Stimulated activated CD8-positive, alpha-beta memory T cell treated with anti-CD3 and anti-CD28 coated beads, Interleukin-7, amount 100 ng/mL, for 1 hour (primary cell): ENCODE measurements around the gene CACYBP.

Source experiments
- DNase-seq, 2 donors: peaks; one replicate each; pipeline ENCODE4 v3.0.0-alpha.2; 2020; ENCODE audit warnings: low read depth in 2 of 2

Gene CACYBP

GRCh38 chr1:174999936-175000696, at the start of gene CACYBP:
TSS of gene CACYBP (plus strand) at chr1:174999947. CDS start at chr1:175000181, 234 bp downstream.
- peak in 1 of 2 donors; percentile 23 for DNase-seq

- DNase-seq: no peak
These were observed 46.3 kb upstream of the CACYBP start for GRCh38 chr1:174953285-174954072.

- no peak for DNase-seq
These were observed 45.7 kb upstream of the CACYBP start for GRCh38 chr1:174954073-174954460.

GRCh38 chr1:174954671-174955669, 44.8 kb upstream of the CACYBP start:
- no peak for DNase-seq

- no peak for DNase-seq
These were observed 43.7 kb upstream of the CACYBP start for GRCh38 chr1:174956086-174956485.

- DNase-seq: no peak
These were observed 42.8 kb upstream of the CACYBP start for GRCh38 chr1:174956976-174957375.

GRCh38 chr1:174957829-174958228, 41.9 kb upstream of the CACYBP start:
- no peak for DNase-seq

GRCh38 chr1:174958396-174958795, 41.4 kb upstream of the CACYBP start:
- no peak for DNase-seq

GRCh38 chr1:174960362-174960761, 39.4 kb upstream of the CACYBP start:
- DNase-seq: no peak

GRCh38 chr1:174963529-174964125, 36.1 kb upstream of the CACYBP start:
- DNase-seq: no peak

- DNase-seq: no peak
These were observed 35.3 kb upstream of the CACYBP start for GRCh38 chr1:174964261-174964971.

GRCh38 chr1:174964972-174965361, 34.8 kb upstream of the CACYBP start:
- no peak for DNase-seq

GRCh38 chr1:174965362-174966007, 34.3 kb upstream of the CACYBP start:
- DNase-seq: no peak

GRCh38 chr1:174966008-174966572, 33.7 kb upstream of the CACYBP start:
- DNase-seq: no peak

- DNase-seq: no peak
These were observed 31.7 kb upstream of the CACYBP start for GRCh38 chr1:174967845-174968705.

- DNase-seq: no peak
These were observed 30.9 kb upstream of the CACYBP start for GRCh38 chr1:174968750-174969244.

GRCh38 chr1:174969977-174970376, 29.8 kb upstream of the CACYBP start:
- no peak for DNase-seq

GRCh38 chr1:174971466-174971865, 28.3 kb upstream of the CACYBP start:
- no peak for DNase-seq

GRCh38 chr1:174971902-174972301, 27.8 kb upstream of the CACYBP start:
- no peak for DNase-seq
